ENCODE results near the gene KLHL30.

DNA sequence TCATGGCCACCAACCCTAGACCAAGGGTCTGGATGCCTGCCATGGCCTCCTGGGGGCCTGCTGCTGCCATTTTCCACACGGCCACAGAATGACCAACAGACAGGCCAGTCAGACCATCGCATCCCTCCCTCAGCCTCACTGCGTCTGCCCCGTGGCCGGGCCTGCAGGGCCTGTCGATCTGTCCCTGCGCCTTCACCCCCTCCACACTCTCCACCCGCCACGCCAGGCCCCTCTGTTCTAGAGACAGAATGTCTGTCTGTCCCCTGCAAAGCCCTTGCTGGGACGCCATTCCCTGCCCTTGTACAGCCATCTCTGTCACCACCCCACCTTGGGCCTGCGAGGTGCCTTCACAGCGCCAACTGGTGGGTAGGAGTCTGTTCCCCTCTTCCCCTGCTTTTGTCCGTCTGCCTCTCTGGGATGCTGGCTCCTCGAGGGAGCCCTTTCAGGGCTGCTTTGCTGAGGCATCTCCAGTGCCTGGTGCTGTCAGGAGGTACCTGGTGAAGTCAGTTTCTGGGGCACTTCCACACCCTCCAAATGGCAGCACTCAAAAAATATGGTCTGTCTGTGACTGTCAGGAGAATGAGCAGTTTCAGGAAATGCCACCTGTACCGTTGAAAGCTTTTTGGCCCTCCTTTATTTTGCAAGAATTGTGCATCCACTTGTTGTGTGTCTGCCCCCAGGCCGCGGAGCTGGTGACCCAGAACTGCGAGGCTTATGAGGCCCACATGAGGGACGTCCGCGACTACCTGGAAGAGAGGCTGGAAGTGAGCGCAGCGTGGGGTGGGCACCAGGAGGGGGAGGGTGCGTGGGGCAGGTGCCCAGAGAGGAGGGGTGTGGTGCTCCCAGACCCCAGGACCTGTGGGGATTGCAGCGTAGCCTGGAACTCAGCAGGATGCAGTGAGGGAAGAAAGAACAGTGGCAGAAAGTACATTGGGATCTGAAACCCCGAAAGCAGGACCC lies 45.0 kb upstream of the KLHL30 start:
- TF ChIP-seq, protein P1, sequence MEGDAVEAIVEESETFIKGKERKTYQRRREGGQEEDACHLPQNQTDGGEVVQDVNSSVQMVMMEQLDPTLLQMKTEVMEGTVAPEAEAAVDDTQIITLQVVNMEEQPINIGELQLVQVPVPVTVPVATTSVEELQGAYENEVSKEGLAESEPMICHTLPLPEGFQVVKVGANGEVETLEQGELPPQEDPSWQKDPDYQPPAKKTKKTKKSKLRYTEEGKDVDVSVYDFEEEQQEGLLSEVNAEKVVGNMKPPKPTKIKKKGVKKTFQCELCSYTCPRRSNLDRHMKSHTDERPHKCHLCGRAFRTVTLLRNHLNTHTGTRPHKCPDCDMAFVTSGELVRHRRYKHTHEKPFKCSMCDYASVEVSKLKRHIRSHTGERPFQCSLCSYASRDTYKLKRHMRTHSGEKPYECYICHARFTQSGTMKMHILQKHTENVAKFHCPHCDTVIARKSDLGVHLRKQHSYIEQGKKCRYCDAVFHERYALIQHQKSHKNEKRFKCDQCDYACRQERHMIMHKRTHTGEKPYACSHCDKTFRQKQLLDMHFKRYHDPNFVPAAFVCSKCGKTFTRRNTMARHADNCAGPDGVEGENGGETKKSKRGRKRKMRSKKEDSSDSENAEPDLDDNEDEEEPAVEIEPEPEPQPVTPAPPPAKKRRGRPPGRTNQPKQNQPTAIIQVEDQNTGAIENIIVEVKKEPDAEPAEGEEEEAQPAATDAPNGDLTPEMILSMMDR (IDR thresholded peaks at IDR 0.05 in 2 of 3, conservative IDR thresholded peaks at IDR 0.05 in 1 of 3; ENCODE audit: borderline replicate concordance in 1 of 3, insufficient read depth in 1 of 3, low read depth in 2 of 3, low read length in 2 of 3): no peak
- TF ChIP-seq POLR2AphosphoS5 (IDR thresholded peaks at IDR 0.05; ENCODE audit: low read depth, low read length): no peak
